Neural cell (in vitro differentiated cells): ENCODE results near the gene PDILT. TPM values are rescaled to one million over a fixed set of nuclear protein-coding genes. Genes with fewer than 3 reads are reported as not detected.

Source experiments
- H2AFZ ChIP-seq: fragments of 200-600, 300-800 bp; sonication (generic), shearing (Covaris generic); 2 replicates; pipeline ENCODE4 v1.6.0; 2014; ENCODE audit warnings: low read depth, mild to moderate bottlenecking, antibody characterized with exemption, low read length, moderate library complexity
- H3F3A ChIP-seq: fragments of 200-600 bp; shearing (Covaris generic); 2 replicates; pipeline ENCODE4 v1.6.1; 2016; ENCODE audit warnings: mild to moderate bottlenecking, moderate library complexity, mixed read lengths, antibody characterized with exemption, low read length; ENCODE audit not compliant: insufficient read depth, poor library complexity, severe bottlenecking
- H3K27ac ChIP-seq: fragments of 200-600, 300-800 bp; sonication (generic), shearing (Covaris generic); 2 replicates; pipeline ENCODE4 v1.5.1; 2014; ENCODE audit warnings: mild to moderate bottlenecking, low read length, moderate library complexity
- H3K27me3 ChIP-seq: fragments of 300-800, 200-600 bp; sonication (generic), shearing (Covaris generic); 2 replicates; pipeline ENCODE4 v1.6.0; 2014; ENCODE audit warnings: mild to moderate bottlenecking, low read depth, low read length, moderate library complexity; ENCODE audit not compliant: insufficient read depth
- H3K36me3 ChIP-seq: fragments of 300-800, 200-600 bp; sonication (generic), shearing (Covaris generic); 2 replicates; pipeline ENCODE4 v1.5.1; 2014; ENCODE audit warnings: mild to moderate bottlenecking, antibody characterized with exemption, low read length, moderate library complexity; ENCODE audit not compliant: insufficient read depth
- H3K4me2 ChIP-seq: fragments of 300-800, 200-600 bp; sonication (generic), shearing (Covaris generic); 2 replicates; pipeline ENCODE4 v1.6.0; 2014; ENCODE audit warnings: mild to moderate bottlenecking, low read length
- H3K4me3 ChIP-seq: fragments of 300-800, 200-600 bp; sonication (generic), shearing (Covaris generic); 2 replicates; pipeline ENCODE4 v1.5.1; 2014; ENCODE audit warnings: mild to moderate bottlenecking, low read length, moderate library complexity
- H3K79me2 ChIP-seq: fragments of 200-600 bp; shearing (Covaris generic); replicated peaks from 2 replicates; pipeline ENCODE4 v1.6.0; 2014; ENCODE audit warnings: mild to moderate bottlenecking, low read length, moderate library complexity; ENCODE audit not compliant: insufficient read depth
- H3K9ac ChIP-seq: fragments of 300-800, 200-600 bp; sonication (generic), shearing (Covaris generic); 2 replicates; pipeline ENCODE4 v1.6.1; 2016; ENCODE audit warnings: mild to moderate bottlenecking, low read length, mixed read lengths
- H3K9me2 ChIP-seq: fragments of 200-600 bp; shearing (Covaris generic); 2 replicates; pipeline ENCODE4 v1.6.1; 2016; ENCODE audit warnings: mild to moderate bottlenecking, low read length, mixed read lengths; ENCODE audit not compliant: insufficient read depth
- H3K9me3 ChIP-seq: fragments of 200-600, 300-800 bp; sonication (generic), shearing (Covaris generic); 2 replicates; pipeline ENCODE4 v1.6.1; 2016; ENCODE audit warnings: mild to moderate bottlenecking, mixed run types, low read length, moderate library complexity, mixed read lengths
- H4K20me1 ChIP-seq: fragments of 200-600 bp; shearing (Covaris generic); 2 replicates; pipeline ENCODE4 v1.6.1; 2016; ENCODE audit warnings: mild to moderate bottlenecking, mixed run types; ENCODE audit not compliant: insufficient read depth
- CTCF ChIP-seq: fragments of 450-650 bp; IDR thresholded peaks from 2 replicates; pipeline ENCODE4 v1.5.1; 2014; ENCODE audit warnings: antibody characterized with exemption, mild to moderate bottlenecking, moderate library complexity; ENCODE audit not compliant: poor library complexity, severe bottlenecking
- EP300 ChIP-seq: fragments of 450-650 bp; conservative IDR thresholded peaks from 2 replicates; pipeline ENCODE4 v1.6.1; 2014; ENCODE audit warnings: antibody characterized with exemption, mild to moderate bottlenecking, moderate library complexity; ENCODE audit not compliant: poor library complexity, severe bottlenecking
- EZH2 ChIP-seq: fragments of 200-600, 300-800 bp; shearing (Covaris generic), sonication (generic); IDR thresholded peaks from 2 replicates; pipeline ENCODE4 v1.6.1; 2014; ENCODE audit warnings: antibody characterized with exemption, low read length, borderline replicate concordance, mild to moderate bottlenecking; ENCODE audit not compliant: insufficient read depth, poor library complexity, severe bottlenecking
- MXI1 ChIP-seq: fragments of 450-650 bp; conservative IDR thresholded peaks from 2 replicates; pipeline ENCODE4 v1.6.1; 2014; ENCODE audit warnings: antibody characterized with exemption, mild to moderate bottlenecking; ENCODE audit not compliant: poor library complexity, severe bottlenecking
- POLR2AphosphoS5 ChIP-seq: IDR thresholded peaks from 2 replicates; pipeline ENCODE4 v1.6.1; 2012
- RAD21 ChIP-seq: fragments of 450-650 bp; conservative IDR thresholded peaks from 2 replicates; pipeline ENCODE4 v1.6.1; 2014; ENCODE audit warnings: antibody characterized with exemption, mild to moderate bottlenecking, moderate library complexity
- SMC3 ChIP-seq: fragments of 450-650 bp; conservative IDR thresholded peaks from 2 replicates; pipeline ENCODE4 v1.6.1; 2014; ENCODE audit warnings: antibody characterized with exemption, mild to moderate bottlenecking, moderate library complexity; ENCODE audit not compliant: poor library complexity
- TAF1 ChIP-seq: IDR thresholded peaks from 2 replicates; pipeline ENCODE4 v1.6.1; 2012; ENCODE audit warnings: low read depth
- polyA plus RNA-seq: library from polyadenylated mRNA; depleted of rRNA; stranded (reverse); fragments of >200 nt; gene quantifications from 2 replicates; pipeline ENCODE4 v1.2.3, GENCODE V29; 2014
- TF ChIP-seq, protein P1 (sequence below): IDR thresholded peaks from 2 replicates; pipeline ENCODE4 v1.6.1; 2012; ENCODE audit warnings: borderline replicate concordance

The PDILT gene
- polyA plus RNA-seq, 1 donor from 2014 or later = not detected

GRCh38 chr16:20318437-20318836 lies 86.1 kb downstream of the PDILT start:
- Histone ChIP-seq H4K20me1 (no peaks in the 10 kb centered on the region), H3K79me2 (no peaks in the 10 kb centered on the region), H3K27me3 (no peaks in the 10 kb centered on the region), H3K9me2 (no peaks in the 10 kb centered on the region), H2AFZ (no peak overlapping the region), H3K9me3 (no peaks in the 10 kb centered on the region), H3K4me3 (no peak overlapping the region), H3K4me2 (no peak overlapping the region), H3F3A (no peaks in the 10 kb centered on the region), H3K9ac (no peak overlapping the region), H3K27ac (no peak overlapping the region), H3K36me3 (no peaks in the 10 kb centered on the region)
- no peak for TF ChIP-seq CTCF
- TF ChIP-seq RAD21 = no peak

DNA sequence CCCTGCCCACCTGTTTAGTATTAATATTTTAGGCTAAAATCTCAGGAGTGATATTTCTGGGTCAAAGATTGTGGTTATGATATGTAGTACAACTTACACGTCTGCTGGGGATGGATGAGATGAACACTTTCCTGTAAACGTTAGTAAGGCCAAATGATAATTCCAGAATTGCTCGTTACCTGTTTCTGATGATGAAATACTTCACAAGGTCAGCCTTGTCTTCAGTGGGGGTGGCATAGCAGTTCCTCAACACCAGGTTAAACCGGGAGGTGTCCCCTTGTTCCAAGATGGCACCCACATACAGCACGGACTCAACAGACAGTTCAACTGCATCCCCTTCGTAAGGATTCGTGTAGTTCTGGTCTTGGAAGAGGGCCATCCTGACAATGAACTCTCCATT lies 86.5 kb downstream of the PDILT start:
- H3K27ac ChIP-seq = no peak overlapping the region
- H3K36me3 ChIP-seq = no peaks in the 10 kb centered on the region
- H3K9me2 ChIP-seq = no peaks in the 10 kb centered on the region
- H4K20me1 ChIP-seq = no peaks in the 10 kb centered on the region
- no peak overlapping the region for H3K4me2 ChIP-seq
- H3F3A ChIP-seq = no peaks in the 10 kb centered on the region
- H3K4me3 ChIP-seq = no peak overlapping the region
- TF ChIP-seq RAD21 = no peak
- TF ChIP-seq SMC3 = no peak
- TF ChIP-seq TAF1 = no peak
- TF ChIP-seq EZH2 = no peak
- TF ChIP-seq POLR2AphosphoS5 = no peak
- no peaks in the 10 kb centered on the region for H3K27me3 ChIP-seq
- no peak overlapping the region for H2AFZ ChIP-seq
- H3K79me2 ChIP-seq = no peaks in the 10 kb centered on the region
- H3K9me3 ChIP-seq = no peaks in the 10 kb centered on the region
- no peak overlapping the region for H3K9ac ChIP-seq

DNA sequence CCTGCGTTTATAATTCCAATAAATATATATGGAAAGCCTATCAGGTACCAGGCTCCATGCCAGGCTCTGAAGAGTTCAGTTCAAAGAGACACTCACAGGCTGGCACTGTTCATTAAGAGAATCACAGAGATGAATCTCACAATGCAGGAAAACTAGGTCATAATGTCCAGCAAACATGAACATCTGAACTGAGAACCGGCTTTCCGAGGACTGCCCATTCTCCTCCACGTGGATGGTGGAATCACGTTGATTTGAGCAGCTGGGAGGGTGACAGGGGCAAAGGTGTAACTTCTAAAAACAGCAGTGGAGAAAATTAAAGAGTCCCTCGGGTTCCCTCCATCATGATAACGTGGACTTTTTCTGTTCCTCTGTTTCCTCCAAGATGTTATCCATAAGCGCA lies 87.4 kb downstream of the PDILT start:
- no peaks in the 10 kb centered on the region for H4K20me1 ChIP-seq
- no peaks in the 10 kb centered on the region for H3K9me2 ChIP-seq
- no peaks in the 10 kb centered on the region for H3K9me3 ChIP-seq
- no peak for TF ChIP-seq EZH2
- TF ChIP-seq EP300 = no peak
- no peak for TF ChIP-seq POLR2AphosphoS5
- no peak for TF ChIP-seq SMC3
- TF ChIP-seq TAF1 = no peak
- no peak for TF ChIP-seq CTCF
- TF ChIP-seq, protein P1, sequence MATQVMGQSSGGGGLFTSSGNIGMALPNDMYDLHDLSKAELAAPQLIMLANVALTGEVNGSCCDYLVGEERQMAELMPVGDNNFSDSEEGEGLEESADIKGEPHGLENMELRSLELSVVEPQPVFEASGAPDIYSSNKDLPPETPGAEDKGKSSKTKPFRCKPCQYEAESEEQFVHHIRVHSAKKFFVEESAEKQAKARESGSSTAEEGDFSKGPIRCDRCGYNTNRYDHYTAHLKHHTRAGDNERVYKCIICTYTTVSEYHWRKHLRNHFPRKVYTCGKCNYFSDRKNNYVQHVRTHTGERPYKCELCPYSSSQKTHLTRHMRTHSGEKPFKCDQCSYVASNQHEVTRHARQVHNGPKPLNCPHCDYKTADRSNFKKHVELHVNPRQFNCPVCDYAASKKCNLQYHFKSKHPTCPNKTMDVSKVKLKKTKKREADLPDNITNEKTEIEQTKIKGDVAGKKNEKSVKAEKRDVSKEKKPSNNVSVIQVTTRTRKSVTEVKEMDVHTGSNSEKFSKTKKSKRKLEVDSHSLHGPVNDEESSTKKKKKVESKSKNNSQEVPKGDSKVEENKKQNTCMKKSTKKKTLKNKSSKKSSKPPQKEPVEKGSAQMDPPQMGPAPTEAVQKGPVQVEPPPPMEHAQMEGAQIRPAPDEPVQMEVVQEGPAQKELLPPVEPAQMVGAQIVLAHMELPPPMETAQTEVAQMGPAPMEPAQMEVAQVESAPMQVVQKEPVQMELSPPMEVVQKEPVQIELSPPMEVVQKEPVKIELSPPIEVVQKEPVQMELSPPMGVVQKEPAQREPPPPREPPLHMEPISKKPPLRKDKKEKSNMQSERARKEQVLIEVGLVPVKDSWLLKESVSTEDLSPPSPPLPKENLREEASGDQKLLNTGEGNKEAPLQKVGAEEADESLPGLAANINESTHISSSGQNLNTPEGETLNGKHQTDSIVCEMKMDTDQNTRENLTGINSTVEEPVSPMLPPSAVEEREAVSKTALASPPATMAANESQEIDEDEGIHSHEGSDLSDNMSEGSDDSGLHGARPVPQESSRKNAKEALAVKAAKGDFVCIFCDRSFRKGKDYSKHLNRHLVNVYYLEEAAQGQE = no peak
- TF ChIP-seq RAD21 = no peak
- TF ChIP-seq MXI1 = no peak
- H3K36me3 ChIP-seq = no peaks in the 10 kb centered on the region
- H3K4me2 ChIP-seq = no peak overlapping the region
- no peaks in the 10 kb centered on the region for H3K27me3 ChIP-seq
- no peak overlapping the region for H3K9ac ChIP-seq
- H3K27ac ChIP-seq = no peak overlapping the region
- no peak overlapping the region for H2AFZ ChIP-seq
- no peaks in the 10 kb centered on the region for H3K79me2 ChIP-seq
- H3K4me3 ChIP-seq = no peak overlapping the region
- H3F3A ChIP-seq = no peaks in the 10 kb centered on the region
